Mucosa of rectum (tissue), 2 donors: Measurements from ENCODE around the gene MEGF9.
A peak's percentile ranks its signal among the peaks of the same experiment; 100 is the strongest.

ENCODE experiments used
- H3K27ac ChIP-seq, 2 donors: one replicate each; pipeline ENCODE4 v1.7.0; 2013; ENCODE audit warnings: inconsistent platforms in 2 of 2, low read depth in 2 of 2, low read length in 2 of 2
- H3K27me3 ChIP-seq, 2 donors: one replicate each; pipeline ENCODE4 v1.7.0; 2013; ENCODE audit warnings: low read length in 2 of 2; ENCODE audit not compliant: control insufficient read depth in 2 of 2, insufficient read depth in 2 of 2
- H3K36me3 ChIP-seq, 2 donors: one replicate each; pipeline ENCODE4 v1.7.0; 2013; ENCODE audit warnings: low read length in 2 of 2; ENCODE audit not compliant: control insufficient read depth in 2 of 2, insufficient read depth in 2 of 2
- H3K4me1 ChIP-seq, 2 donors: one replicate each; pipeline ENCODE4 v1.7.0; 2013; ENCODE audit warnings: low read length in 2 of 2, mild to moderate bottlenecking in 1 of 2; ENCODE audit not compliant: control insufficient read depth in 2 of 2, insufficient read depth in 2 of 2
- H3K4me3 ChIP-seq, 2 donors: one replicate each; pipeline ENCODE4 v1.7.0; 2013; ENCODE audit warnings: low read length in 2 of 2
- H3K9ac ChIP-seq, 2 donors: one replicate each; pipeline ENCODE4 v1.7.0; 2013; ENCODE audit warnings: low read length in 2 of 2, low read depth in 1 of 2, mild to moderate bottlenecking in 1 of 2
- H3K9me3 ChIP-seq, 2 donors: one replicate each; pipeline ENCODE4 v1.7.0; 2013; ENCODE audit warnings: low read length in 2 of 2; ENCODE audit not compliant: control insufficient read depth in 2 of 2
- donor health status: healthy.
- donor health status: Normal muscosa, but diverticular disease.

Gene MEGF9

GRCh38 chr9:120714088-120714845, at the start of gene MEGF9:
Gene MEGF9, minus strand, starts transcription at chr9:120714470. Its CDS starts 112 bp downstream, at chr9:120714358.
- Histone ChIP-seq H3K27ac (peak within 1 kb of the TSS; percentile 71 to 76), H3K27me3 (no peaks in the 10 kb centered on the region), H3K36me3 (no peaks in the 10 kb centered on the region), H3K4me3 (peak within 1 kb of the TSS; percentile 82 to 84), H3K9ac (peak within 1 kb of the TSS; percentile 75 to 84), H3K9me3 (no peaks in the 10 kb centered on the region), H3K4me1 (peaks cover 21 to 30% of the 10 kb centered on the region in 2 donors)

- H3K9ac ChIP-seq = no peak overlapping the region
- H3K36me3 ChIP-seq = peaks cover 40 to 41% of the 10 kb centered on the region in 2 donors
- H3K9me3 ChIP-seq = no peaks in the 10 kb centered on the region
- no peaks in the 10 kb centered on the region for H3K4me1 ChIP-seq
- no peak overlapping the region for H3K4me3 ChIP-seq
- H3K27me3 ChIP-seq = no peaks in the 10 kb centered on the region
- H3K27ac ChIP-seq = no peak overlapping the region
Observed at GRCh38 chr9:120761006-120761405, 46.7 kb upstream of the MEGF9 start.

GRCh38 chr9:120759755-120760400, 45.6 kb upstream of the MEGF9 start:
- Histone ChIP-seq H3K9ac (no peak overlapping the region), H3K4me1 (no peaks in the 10 kb centered on the region), H3K27ac (no peak overlapping the region), H3K4me3 (no peak overlapping the region), H3K9me3 (no peaks in the 10 kb centered on the region), H3K36me3 (peaks cover 36 to 40% of the 10 kb centered on the region in 2 donors), H3K27me3 (no peaks in the 10 kb centered on the region)

GRCh38 chr9:120758544-120758943, 44.3 kb upstream of the MEGF9 start:
- Histone ChIP-seq H3K36me3 (peaks cover 23 to 29% of the 10 kb centered on the region in 2 donors), H3K9me3 (no peaks in the 10 kb centered on the region), H3K9ac (no peak overlapping the region), H3K27me3 (no peaks in the 10 kb centered on the region), H3K27ac (no peak overlapping the region), H3K4me1 (no peaks in the 10 kb centered on the region), H3K4me3 (no peak overlapping the region)

- Histone ChIP-seq H3K4me1 (no peaks in the 10 kb centered on the region), H3K36me3 (peaks cover 12 to 16% of the 10 kb centered on the region in 2 donors), H3K4me3 (no peak overlapping the region), H3K9me3 (no peaks in the 10 kb centered on the region), H3K27ac (no peak overlapping the region), H3K27me3 (no peaks in the 10 kb centered on the region), H3K9ac (no peak overlapping the region)
Observed at GRCh38 chr9:120757026-120757913, 43.0 kb upstream of the MEGF9 start.

- Histone ChIP-seq H3K27me3 (no peaks in the 10 kb centered on the region), H3K9me3 (no peaks in the 10 kb centered on the region), H3K4me3 (no peak overlapping the region), H3K27ac (no peak overlapping the region), H3K9ac (no peak overlapping the region), H3K4me1 (no peaks in the 10 kb centered on the region), H3K36me3 (peaks cover 11 to 14% of the 10 kb centered on the region in 2 donors)
Observed at GRCh38 chr9:120756531-120756930, 42.3 kb upstream of the MEGF9 start.

- Histone ChIP-seq H3K4me1 (no peaks in the 10 kb centered on the region), H3K9ac (no peak overlapping the region), H3K4me3 (no peak overlapping the region), H3K9me3 (no peaks in the 10 kb centered on the region), H3K27me3 (no peaks in the 10 kb centered on the region), H3K36me3 (peaks cover 8 to 11% of the 10 kb centered on the region in 2 donors), H3K27ac (no peak overlapping the region)
Observed at GRCh38 chr9:120755810-120756434, 41.7 kb upstream of the MEGF9 start.

GRCh38 chr9:120755044-120755443, 40.8 kb upstream of the MEGF9 start:
- Histone ChIP-seq H3K27ac (no peak overlapping the region), H3K9me3 (no peaks in the 10 kb centered on the region), H3K9ac (no peak overlapping the region)

GRCh38 chr9:120750421-120750820, 36.2 kb upstream of the MEGF9 start:
- Histone ChIP-seq H3K27me3 (no peaks in the 10 kb centered on the region), H3K4me1 (no peaks in the 10 kb centered on the region), H3K36me3 (no peaks in the 10 kb centered on the region), H3K27ac (no peak overlapping the region), H3K9ac (no peak overlapping the region), H3K9me3 (no peaks in the 10 kb centered on the region), H3K4me3 (no peak overlapping the region)

More at GRCh38 chr9:120755044-120755443, 40.8 kb upstream of the MEGF9 start:
- peaks cover 7 to 10% of the 10 kb centered on the region in 2 donors for H3K36me3 ChIP-seq
- no peaks in the 10 kb centered on the region for H3K4me1 ChIP-seq
- H3K4me3 ChIP-seq = no peak overlapping the region
- no peaks in the 10 kb centered on the region for H3K27me3 ChIP-seq
